GM12801 (cell line): Measurements from ENCODE around the gene LYPD6B.

ENCODE experiments used
- CTCF ChIP-seq: IDR thresholded peaks from one replicate; pipeline ENCODE4 v1.5.1; 2011; ENCODE audit warnings: control low read depth; ENCODE audit not compliant: insufficient read length; ENCODE audit errors: extremely low read depth

LYPD6B gene

GRCh38 chr2:149068225-149068995, 29.9 kb downstream of the LYPD6B start:
- no peak for TF ChIP-seq CTCF

GRCh38 chr2:149068996-149069888, 30.7 kb downstream of the LYPD6B start:
- TF ChIP-seq CTCF, result no peak

DNA sequence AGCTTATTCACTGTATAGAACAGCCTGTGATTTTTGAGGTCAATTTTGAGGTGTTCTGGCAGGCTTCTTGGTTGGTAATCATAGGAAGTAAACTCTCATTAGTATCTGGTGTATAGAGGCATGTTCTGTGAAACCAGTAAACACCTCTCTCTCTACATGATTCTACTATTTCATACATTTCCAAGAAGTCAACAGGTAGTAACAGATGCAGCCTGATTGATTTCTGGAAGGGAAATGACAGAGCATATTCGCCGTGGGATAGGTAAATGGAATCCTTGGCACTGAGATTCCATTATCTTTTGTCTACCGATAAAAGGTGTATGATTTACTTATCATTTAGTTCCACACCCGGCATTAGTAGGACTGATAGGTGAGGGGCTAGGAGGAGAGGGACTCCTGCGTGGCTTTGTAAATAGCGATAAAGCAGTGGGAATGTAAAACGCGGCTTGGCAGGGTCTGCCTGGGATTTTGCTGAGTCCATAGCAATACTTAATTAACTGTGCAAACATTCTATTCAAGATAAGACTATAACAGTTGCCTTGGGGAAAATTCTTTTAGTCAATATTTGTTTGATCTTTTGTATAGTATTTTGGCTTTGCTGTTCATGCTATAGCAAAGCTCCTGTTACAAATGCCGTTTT, 32.3 kb downstream of the LYPD6B start:
- TF ChIP-seq CTCF, result no peak

GRCh38 chr2:149075105-149075504, 36.6 kb downstream of the LYPD6B start:
- TF ChIP-seq CTCF, result no peak

DNA sequence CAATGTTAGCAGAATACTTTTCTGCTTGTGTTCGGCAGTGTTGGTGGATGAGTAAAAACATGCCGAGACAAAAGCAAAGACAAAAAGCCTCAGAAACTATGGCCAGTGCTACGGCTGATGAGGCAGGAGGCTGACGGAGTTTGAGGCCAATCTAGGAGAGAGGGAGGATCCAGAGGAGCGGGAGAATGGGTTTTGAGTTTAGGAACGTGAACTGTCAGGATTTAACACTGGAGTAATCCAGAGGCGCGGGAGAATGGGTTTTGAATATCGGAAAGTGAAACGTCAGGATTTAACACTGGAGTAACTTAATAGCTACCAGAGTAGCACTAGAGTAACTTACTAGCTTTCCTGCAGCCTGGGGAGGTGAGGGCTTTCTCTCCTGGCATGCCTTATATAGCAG, 37.4 kb downstream of the LYPD6B start:
- TF ChIP-seq CTCF, result no peak

DNA sequence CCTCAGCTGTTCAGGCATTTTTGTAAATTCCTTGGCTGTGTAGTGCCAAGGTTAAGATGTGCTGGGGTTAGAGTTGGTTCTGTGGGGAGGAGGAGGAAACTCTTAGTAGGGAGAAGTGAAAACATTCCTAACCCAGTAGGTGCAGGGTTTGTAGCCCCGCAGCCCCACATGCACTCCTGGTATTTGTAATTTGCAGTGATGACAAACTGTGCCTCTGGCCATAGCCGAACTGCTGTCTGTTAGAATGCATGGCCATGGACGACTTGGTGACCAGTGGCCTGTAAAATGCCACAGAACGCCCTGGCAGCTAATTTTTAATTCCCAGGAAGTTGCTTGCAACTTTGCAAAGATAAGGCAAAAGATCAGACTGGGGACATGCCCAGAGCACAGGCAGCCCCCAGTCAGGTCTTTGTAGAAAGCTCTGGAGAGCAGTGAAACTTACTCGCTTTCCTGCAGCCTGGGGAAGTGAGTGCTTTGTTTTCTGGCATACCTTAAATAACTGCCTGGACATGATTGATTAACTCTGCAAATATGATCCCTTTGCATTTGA, 38.4 kb downstream of the LYPD6B start:
- TF ChIP-seq CTCF, result no peak

- TF ChIP-seq CTCF, result no peak
Observed at GRCh38 chr2:149077861-149078260, 39.4 kb downstream of the LYPD6B start.
